Right lobe of liver (tissue), 4 donors: ENCODE results near the gene TRHDE.

ENCODE experiments used
- POLR2A ChIP-seq: fragments of 450-650 bp; IDR thresholded peaks from one replicate; pipeline ENCODE4 v1.6.1; 2017; ENCODE audit warnings: antibody characterized with exemption, mild to moderate bottlenecking
- TF ChIP-seq, protein P1 (sequence below), 4 donors: fragments of 200-600 bp in 3 of 4; fragments of 450-650 bp in 1 of 4; IDR thresholded peaks; one replicate each; pipeline versions ENCODE4 v1.5.1 to v1.8.0; 2016 to 2022; ENCODE audit warnings: antibody characterized with exemption in 4 of 4, mild to moderate bottlenecking in 2 of 4
- donor health status: DM: no; HTN: no; CAD: no.
- donor health status: DM: no; HTN: no; CAD: no.
- donor health status: DM: no; HTN: yes; CAD: no.

DNA sequence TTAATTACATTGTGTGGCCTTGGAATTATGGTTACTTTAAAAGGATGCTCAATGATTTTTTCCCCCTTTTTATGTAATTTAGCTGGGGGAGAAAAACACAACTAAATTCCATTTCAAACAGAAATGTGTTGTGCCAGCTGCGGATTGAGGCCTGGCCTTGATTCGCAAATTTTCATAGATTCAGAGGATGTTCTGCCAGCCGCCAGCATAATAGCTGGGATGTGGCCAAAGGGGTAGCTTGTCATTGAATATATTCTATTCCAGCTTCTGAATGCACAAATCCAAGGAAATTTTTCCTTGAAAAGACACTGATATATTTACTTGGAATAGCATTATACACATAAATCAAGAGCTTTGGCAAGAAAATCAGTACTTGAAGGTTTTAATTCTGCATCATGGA lies 43.7 kb downstream of the TRHDE start:
- no peak for TF ChIP-seq POLR2A
- TF ChIP-seq, protein P1, sequence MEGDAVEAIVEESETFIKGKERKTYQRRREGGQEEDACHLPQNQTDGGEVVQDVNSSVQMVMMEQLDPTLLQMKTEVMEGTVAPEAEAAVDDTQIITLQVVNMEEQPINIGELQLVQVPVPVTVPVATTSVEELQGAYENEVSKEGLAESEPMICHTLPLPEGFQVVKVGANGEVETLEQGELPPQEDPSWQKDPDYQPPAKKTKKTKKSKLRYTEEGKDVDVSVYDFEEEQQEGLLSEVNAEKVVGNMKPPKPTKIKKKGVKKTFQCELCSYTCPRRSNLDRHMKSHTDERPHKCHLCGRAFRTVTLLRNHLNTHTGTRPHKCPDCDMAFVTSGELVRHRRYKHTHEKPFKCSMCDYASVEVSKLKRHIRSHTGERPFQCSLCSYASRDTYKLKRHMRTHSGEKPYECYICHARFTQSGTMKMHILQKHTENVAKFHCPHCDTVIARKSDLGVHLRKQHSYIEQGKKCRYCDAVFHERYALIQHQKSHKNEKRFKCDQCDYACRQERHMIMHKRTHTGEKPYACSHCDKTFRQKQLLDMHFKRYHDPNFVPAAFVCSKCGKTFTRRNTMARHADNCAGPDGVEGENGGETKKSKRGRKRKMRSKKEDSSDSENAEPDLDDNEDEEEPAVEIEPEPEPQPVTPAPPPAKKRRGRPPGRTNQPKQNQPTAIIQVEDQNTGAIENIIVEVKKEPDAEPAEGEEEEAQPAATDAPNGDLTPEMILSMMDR (IDR thresholded peaks at IDR 0.05) = no peak
